IPS-11a (cell line): ENCODE data around the gene GPR135.
A peak's percentile ranks its signal among the peaks of the same experiment; 100 is the strongest.

Source experiments
- H3K4me3 ChIP-seq: one replicate; pipeline ENCODE4 v1.5.1; 2013; ENCODE audit warnings: low read depth, low read length, control low read depth

Gene GPR135, protein sequence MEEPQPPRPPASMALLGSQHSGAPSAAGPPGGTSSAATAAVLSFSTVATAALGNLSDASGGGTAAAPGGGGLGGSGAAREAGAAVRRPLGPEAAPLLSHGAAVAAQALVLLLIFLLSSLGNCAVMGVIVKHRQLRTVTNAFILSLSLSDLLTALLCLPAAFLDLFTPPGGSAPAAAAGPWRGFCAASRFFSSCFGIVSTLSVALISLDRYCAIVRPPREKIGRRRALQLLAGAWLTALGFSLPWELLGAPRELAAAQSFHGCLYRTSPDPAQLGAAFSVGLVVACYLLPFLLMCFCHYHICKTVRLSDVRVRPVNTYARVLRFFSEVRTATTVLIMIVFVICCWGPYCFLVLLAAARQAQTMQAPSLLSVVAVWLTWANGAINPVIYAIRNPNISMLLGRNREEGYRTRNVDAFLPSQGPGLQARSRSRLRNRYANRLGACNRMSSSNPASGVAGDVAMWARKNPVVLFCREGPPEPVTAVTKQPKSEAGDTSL

DNA sequence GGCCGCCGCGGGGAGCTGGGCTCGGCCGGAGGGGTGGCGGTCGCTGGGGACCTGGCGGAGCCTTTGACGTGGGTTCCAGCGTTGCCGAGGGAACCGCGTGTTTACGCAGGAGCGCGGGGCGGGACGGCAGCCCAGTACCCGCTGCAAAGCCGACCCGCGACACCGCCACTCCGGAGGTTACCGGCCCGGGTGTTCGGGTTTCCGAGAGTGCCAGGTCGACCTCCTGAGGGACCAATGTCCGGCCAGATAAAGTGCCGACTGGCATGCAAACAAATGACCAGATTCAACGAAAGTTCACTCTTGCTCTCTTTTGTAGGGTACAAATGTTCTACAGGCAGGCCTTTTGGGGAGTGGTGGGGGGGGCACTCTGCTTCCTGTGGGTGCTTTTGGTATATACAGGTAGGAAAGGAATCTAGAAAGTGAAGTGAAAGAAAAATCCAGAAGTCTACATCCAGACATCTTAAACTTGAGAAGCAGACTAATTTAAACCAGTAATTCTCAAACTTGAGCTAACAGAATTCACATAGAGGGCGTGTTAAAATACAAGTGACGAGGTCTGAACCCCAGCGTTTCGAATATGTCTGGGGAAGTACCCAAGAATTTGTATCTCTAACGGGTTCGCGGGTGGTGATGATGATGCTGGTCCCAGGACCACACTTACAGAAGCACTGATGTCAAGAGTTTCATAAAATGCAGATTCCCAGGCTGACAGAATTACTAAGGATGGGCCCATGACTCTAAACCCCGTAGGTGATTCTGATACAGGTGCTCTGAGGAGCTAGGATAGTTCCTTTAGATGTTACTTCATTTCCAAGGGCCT, at the start of gene GPR135:
Gene GPR135, minus strand, starts transcription at position 65 of the 820 bp plus-strand sequence. CDS start 154 bp downstream, outside the sequence.
- H3K4me3 ChIP-seq: peak within 1 kb of the TSS; percentile 52

DNA sequence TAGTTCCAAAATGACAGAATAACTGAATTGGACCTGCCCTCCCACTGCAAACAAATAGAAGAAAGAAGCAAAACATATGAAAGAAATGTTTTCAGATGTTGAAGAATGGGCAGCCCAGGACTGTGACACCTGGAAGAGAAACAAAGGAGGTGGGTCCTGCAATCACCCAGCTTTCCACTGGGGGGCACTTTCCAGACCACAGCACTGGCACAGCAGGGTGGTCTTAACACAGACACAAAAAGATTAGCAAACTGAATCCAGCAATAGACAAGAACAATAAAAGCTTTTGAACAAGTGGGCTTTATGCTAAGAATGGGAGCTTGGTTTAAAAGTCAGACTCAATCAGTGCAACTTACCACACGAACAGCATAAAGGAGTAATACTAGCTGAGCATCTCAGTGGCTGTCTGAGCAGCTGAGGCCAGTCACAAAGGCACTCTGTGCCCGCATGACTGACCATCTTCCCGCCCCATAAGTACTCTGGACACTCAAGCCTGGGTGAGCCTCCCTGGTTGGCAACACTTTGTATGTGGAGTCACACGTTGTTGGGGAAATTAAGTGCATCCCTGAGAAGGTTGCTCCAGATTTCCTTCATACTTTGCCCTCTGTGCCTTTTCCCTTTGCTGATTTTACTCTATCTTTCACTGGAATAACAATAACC, 46.9 kb upstream of the GPR135 start:
- H3K4me3 ChIP-seq: no peak overlapping the region

DNA sequence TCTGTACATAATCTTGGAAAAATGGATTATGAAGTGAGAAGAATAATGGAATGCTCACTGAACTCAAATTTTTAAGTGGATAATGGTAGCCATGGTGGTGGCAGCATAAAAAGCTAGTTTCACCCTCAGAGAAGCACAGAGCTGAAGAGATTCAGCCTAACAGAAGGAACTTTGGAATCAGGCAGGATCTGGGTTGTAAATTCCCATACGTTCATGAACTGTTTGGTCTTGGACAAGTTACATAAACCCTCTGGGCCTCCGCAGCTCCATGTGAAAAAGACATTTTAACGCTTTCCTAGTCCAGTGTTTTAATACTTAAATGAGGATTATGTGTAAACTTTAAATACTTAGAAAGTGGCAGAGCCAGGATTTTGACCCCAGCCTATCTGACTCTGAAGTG, 45.8 kb upstream of the GPR135 start:
- H3K4me3 ChIP-seq: no peak overlapping the region

DNA sequence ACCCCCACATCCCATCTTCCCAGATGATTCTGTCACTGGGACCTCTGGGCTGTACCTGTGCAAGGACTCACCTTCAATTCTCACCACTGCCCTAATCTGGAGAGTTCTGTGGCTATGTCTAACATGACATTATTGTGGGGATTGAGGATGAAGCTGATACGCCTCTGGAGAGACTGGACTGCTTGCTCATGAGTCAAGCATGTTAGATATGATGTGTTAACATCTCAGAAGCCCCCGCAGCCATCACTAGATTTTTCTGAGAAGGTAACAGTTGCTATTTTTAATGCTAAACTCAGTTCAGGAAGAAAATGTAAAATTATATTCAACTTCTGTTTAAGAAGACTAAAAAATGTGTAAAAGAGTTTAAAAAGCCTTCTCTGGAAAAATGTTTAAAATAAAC, 44.8 kb upstream of the GPR135 start:
- no peak overlapping the region for H3K4me3 ChIP-seq

DNA sequence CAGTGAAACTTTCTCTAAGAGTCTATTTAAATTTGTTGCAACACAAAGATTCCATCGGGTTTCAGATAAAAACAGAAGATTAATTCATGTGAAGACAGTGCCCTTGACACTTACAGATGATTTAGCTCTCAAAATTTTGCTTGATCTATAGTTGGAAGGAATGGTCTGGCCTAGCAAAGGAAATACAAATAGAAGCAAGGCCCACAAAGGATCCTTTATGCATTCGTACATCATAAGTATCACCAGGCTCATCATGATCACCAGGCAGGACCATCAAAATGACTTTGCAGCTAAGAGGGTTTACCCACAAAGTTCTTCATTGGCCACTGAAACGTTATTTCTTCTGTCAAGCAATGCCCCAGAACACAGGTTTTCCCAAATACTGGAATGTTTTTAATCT, 43.9 kb upstream of the GPR135 start:
- no peak overlapping the region for H3K4me3 ChIP-seq

DNA sequence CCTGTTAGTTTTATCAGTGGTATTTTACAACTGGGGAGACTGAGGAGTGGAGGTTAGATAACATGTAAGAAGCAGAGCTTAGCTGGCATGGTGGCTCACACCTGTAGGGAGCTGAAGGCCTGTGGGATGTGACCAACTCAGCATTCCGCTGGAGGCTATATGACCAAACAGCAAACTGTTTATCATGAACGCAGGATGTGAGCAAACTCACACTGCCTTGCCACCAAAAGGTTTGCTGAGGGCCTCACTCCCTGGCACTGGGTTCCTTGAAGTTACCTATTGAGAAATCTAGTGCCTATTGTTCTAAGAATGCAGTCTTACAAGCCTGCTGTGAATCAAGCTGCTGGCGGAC, 42.5 kb upstream of the GPR135 start:
- H3K4me3 ChIP-seq: no peak overlapping the region

DNA sequence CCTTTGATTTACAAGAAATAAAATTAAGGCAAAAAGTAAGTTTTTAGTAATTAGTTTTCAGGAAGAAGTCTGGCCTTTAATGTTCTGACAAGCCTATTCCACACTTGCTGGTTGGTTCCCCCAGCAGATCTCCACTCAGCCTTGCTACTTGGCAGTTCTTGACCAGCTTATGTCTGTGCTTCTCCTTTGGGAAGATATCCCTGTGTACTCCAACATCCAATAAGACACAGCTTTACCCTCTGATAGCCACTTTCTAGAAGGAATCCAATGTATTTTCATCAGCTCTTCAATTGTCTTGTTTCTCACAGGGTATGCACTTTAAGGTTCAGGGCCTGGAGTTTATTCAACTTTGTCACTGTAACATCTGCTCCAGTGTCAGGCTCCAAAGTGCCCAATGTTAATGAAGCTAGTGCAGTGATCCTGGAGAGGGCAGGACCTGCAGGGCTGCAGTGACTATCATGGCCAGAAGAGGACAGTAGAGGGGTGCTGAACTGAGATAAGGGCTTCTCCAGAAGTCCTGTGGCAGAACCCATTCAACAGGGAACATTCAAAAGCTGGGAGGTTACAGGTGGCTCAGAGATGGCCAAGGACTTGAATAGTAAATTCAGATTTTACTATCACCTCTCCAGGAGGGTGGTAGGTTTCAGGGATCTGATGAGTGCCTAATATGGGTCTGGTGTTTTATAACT, 42.0 kb upstream of the GPR135 start:
- H3K4me3 ChIP-seq: no peak overlapping the region

DNA sequence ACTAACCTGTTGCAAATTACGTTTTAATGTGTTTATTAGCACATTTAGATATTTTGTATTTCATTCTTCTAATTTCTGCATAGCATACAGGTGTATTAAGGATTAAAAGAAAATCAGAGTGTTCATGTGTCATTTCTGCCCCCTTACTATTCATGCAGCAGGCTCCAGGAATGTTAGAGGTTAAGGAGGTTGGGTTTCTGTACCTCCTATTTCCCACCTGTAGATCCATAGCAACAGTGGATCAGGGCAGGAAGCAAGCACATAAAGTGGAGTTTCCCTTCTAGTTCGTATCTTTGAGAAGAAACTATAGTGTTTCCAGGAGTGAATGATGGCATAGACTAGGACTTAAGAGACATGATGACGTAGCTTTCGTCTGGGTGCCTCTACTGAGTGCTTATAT, 38.1 kb upstream of the GPR135 start:
- H3K4me3 ChIP-seq: no peak overlapping the region

DNA sequence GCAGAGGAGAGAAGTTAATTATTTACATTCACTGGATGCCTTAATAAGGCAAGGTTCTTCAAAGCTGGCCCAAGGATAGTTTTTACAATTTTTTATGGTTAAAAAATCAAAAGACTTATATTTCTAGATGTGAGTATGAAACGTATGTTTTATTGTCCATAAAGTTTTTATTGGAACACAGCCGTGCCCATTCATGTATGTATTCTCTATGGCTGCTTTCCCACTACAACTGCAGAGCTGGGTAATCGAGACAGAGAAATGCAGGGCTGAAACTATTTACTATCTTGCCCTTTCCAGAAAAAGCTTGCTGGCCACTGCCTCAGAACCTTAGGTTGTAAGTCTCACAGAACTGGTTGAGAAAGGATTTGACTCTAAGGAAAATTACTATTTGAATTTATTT, 35.6 kb upstream of the GPR135 start:
- H3K4me3 ChIP-seq: no peak overlapping the region

DNA sequence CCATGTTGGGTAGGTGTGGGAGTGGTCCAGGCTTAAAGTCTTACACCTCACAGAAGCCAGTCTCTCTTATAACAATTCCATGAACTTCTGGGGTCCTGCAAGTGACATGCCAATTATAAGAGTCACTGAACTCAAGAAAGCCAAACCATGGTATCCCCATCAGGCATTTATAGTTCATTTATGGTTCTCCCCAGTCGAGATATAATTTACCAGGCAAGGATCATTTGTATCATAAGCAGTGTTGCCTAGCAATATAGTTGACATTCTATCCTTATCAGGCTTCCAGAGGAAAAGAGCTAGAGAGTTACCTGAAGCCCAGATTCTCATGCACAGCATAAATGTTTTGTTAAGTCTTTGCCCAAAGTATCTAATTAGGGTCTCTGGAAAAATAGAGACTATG, 27.2 kb upstream of the GPR135 start:
- no peak overlapping the region for H3K4me3 ChIP-seq

DNA sequence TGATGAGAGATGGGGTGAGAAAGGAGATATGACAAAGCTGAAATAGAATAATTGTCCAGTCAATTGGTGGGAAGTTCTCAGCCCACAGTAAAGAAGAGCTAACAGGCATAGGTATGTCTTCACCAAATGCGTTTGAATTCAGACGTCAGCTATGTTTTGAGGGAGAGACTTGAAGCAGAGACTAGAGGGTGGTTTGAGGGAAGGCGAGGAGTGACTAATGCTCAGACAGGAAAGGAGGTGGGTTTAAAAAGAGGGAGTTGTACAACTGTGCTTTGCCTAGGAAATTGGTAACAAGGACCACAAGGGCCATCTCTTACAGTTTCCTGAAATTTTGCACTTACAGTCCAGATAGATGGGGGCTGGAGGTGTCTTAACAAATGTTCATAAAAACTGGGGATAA, 25.6 kb upstream of the GPR135 start:
- no peak overlapping the region for H3K4me3 ChIP-seq

DNA sequence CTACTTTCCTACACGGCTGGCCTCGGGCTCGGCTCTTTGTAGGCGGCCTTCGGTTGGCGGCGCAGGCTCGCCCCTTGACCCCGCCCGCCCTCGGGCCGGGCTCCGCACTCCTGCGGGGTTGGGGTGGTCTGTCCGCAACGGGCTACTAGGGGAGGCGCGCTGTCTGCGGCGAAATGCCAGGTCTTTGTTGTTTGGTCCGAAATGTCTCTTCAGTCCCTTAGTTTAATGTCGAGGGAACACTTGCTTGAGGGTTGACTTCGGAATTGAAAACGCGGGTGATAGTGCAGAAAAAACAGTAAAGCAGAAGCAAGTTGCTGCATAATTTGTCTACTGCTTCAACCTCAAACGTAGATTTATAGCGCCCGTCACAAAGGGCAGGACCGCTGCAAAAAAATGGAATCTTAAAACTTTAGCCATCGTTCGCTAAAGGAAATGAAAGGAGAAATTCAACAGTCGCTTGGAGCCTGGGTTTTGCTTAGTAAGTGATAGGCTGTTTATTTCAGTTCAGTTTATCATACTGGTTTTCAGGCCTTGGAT, 19.5 kb upstream of the GPR135 start:
- peak overlapping the region; percentile 93 for H3K4me3 ChIP-seq

DNA sequence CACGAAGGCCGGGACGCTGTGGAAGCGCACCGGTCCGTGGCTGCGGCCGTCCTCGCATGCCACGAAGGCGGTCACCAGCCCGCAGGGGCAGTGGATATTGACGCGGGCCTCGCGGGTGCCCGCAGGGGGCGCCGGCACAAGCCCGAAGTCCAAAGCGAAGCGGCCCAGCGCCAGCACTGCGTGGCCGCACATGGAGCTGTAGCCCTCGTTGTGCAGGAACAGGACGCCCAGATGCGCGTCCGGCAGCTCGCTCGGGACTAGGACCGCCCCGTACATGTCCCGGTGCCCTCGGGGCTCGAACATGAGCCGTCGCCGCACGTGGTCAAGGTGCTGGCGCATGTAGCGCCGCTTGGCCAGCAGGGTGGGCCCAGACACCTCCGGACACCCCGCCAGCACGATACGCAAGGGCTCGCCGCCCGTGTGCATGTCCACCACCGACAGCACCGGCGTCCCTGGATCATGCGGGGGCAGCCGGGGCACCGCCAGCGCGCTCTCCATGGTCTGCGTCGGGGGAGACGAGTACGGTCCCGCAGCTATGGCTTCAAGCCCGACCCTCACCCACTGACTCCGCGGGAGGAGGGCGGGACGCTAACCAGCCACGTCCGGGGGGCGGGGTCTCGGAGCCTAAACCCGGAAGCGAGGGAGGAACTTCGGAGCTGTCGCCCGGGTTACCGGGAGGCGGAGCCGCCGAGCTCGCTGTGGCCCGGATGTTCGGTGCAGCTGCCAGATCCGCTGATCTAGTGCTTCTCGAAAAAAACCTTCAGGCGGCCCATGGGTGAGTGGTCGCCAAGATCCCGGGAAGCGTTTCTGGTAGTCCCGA, 18.8 kb upstream of the GPR135 start, which contains the start of the genes JKAMP and L3HYPDH:
Gene JKAMP, plus strand, starts transcription at position 699 of the 820 bp plus-strand sequence. Its CDS starts 73 bp downstream, at position 772.
Gene L3HYPDH, minus strand, starts transcription at position 590 of the 820 bp plus-strand sequence. Its CDS starts 92 bp downstream, at position 498.
- H3K4me3 ChIP-seq: peak within 1 kb of the TSS; percentile 93

DNA sequence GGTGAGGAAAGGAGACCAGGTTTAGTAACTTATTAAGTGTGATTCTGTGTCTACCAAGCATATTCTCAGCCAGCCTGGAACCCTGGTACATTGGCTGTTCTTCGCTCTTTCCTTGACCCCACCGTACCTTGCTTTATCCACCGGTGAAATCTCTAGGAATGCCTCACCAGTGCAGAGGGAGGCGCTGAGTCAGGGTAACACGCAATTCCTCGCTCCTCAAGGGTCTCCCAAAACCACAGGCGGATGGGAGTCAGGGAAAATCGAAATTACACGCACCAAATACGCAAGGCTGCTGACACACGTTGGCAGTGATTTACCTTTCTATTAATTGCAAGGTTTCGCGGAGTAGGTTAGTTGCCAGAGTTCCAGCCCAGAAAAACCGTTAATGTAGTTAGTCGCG, 18.2 kb upstream of the GPR135 start:
- H3K4me3 ChIP-seq: peak overlapping the region; percentile 93

DNA sequence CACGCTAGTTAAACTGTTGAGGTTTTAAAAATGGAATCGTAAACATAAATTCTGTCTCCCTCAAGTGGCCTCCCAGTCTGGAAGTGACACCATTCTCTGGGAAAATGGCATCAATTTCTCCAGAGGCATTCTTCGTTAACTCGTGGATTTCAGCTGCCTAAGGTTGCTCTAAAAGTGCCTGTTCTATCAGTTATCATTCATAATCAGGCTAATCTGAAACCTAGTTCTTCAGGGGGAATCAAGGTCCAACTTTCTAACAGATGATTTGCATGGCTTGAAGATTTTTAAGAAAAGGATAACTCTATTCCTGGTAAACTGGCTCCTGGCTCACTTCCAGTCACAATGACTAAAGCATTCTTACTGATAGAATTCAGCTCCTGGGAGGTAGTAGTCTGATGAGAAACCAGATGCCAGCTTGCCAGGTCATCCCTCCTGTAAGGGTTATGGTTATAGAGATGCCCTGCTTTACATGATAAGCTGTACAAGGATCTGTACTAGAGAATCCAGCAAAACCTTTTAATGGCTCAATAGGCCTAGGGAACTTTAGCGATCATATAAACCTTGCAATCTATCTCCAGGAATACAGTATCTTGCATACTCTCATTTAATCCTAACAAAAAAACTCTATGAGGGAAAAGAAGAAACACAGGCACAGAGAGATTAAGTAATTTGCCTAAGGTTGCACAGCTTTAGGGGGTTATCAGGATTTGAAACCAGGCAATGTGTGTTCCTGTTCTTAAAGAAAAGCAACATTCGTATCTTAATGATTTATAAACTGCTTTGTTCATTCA, 17.6 kb upstream of the GPR135 start:
- peak overlapping the region; percentile 93 for H3K4me3 ChIP-seq

DNA sequence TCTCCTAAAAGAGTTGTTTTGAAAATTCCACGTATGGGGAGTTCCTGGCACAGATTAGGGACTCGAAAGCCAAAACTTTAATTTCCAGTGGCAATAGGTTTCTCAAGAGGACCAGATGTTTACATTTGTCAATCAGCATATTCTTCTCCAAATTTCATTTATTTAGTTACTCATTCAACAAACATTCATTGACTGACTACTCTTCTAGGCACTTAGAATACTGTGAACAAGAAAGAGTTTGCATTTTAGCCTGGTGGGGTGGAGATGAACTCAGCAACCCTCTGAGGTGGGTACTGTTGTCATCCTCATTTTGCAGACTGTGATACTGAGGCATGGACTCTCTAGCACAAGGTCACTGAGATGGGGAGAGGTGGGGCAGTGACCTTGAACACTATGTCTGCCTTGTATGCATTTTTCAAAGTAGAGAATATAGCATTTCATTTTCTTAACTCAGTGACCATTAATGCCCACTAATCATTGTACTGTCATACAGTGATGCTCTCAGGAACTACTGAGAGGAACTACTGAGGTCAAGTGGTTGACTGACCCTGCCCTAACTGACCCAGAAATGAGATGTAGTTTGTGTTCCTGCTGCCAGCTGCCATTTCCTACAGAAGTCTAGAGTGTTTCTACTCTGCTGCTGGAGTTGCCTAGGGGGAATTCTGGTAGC, 16.8 kb upstream of the GPR135 start:
- no peak overlapping the region for H3K4me3 ChIP-seq

DNA sequence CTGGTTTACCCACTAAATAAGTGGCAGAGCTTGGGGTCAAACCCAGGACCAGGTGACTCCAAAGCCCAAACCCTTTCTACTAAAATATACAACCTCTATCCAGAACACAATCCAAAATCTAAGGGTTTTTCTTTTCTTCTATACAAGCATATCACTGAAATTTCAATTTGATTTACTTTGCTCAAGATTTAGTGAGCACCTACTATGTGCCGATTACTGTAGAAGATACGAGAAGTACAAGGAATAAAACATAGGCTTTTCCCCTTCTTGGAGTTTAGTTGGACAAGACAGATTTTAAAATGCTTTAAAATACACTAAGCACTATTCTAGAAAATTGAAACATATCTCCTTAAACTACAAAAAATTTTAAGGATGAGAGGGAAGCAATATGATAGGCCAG, 16.2 kb upstream of the GPR135 start:
- H3K4me3 ChIP-seq: no peak overlapping the region

DNA sequence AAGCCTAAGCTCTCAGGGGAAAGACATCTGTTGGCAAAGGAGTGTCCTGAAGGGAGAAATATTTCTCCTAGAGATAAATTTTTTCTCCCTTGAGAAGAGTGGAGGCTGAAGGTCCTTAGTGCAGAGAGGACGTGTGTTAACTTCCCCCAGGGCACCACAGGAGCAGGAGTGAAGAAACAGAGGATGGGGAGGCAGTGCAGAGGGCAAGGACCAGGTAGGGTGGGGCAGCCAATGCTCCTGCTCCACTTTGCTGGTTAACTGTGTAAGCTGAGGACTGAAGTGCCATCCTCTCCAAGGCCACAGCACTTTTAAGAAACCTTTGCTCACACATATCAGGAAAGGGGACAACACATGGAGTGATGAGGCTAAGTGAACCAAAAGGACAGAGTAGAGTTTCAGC, 15.0 kb upstream of the GPR135 start:
- H3K4me3 ChIP-seq: no peak overlapping the region
